K562 (cell line): Measurements from ENCODE around the gene PEDS1. TPM values are rescaled to one million over a fixed set of nuclear protein-coding genes. Genes with fewer than 3 reads are reported as not detected.

Experiments
- ADNP ChIP-seq: fragments of 200-800 bp; sonication (Bioruptor generic); IDR thresholded peaks from 2 replicates; pipeline ENCODE4 v1.6.1; 2016; ENCODE audit warnings: missing genetic modification characterization, missing compliant biosample characterization
- ARID2 ChIP-seq: fragments of 450-650 bp; IDR thresholded peaks from 2 replicates; pipeline ENCODE4 v1.6.1; 2017; ENCODE audit warnings: antibody characterized with exemption, mild to moderate bottlenecking
- GATA2 ChIP-seq: sonication (generic); formaldehyde crosslinking; IDR thresholded peaks from 2 replicates; pipeline ENCODE4 v1.4.0; 2020; ENCODE audit warnings: mild to moderate bottlenecking, missing genetic modification reagents
- L3MBTL2 ChIP-seq: fragments of 450-650 bp; IDR thresholded peaks from 2 replicates; pipeline ENCODE4 v1.6.1; 2016; ENCODE audit warnings: mild to moderate bottlenecking, moderate library complexity
- NR2C1 ChIP-seq, 2 experiments: fragments of 450-650 bp; IDR thresholded peaks; 2 replicates each; pipeline ENCODE4 v1.6.1; 2017; ENCODE audit warnings: mild to moderate bottlenecking in 2 of 2, antibody characterized with exemption in 1 of 2, inconsistent platforms in 1 of 2, missing compliant biosample characterization in 1 of 2, missing genetic modification characterization in 1 of 2
- TAF1 ChIP-seq: IDR thresholded peaks from 2 replicates; pipeline ENCODE4 v1.6.1; 2011; ENCODE audit warnings: mild to moderate bottlenecking, low read length, moderate library complexity; ENCODE audit not compliant: insufficient read depth, control insufficient read depth, severe bottlenecking; ENCODE audit errors: extremely low read depth
- TGIF2 ChIP-seq: sonication (generic); formaldehyde crosslinking; IDR thresholded peaks from 2 replicates; pipeline ENCODE4 v1.8.1; 2022; ENCODE audit warnings: mild to moderate bottlenecking, missing genetic modification reagents, moderate library complexity
- polyA plus RNA-seq, 8 experiments: library from polyadenylated mRNA; depleted of rRNA in 4 of 8; stranded (reverse) in 5 of 8; unstranded in 3 of 8; fragments of >200 nt; fragmentation: Nextera tagmentation in 2 of 8; fragmentation: Illumina TruSeq in 1 of 8; extraction: Ambion mirVana in 2 of 8; extraction: Trizol in 1 of 8; gene quantifications; 2 replicates each; pipeline versions ENCODE4 v1.2.1 to v1.2.3, GENCODE V29; 2011 to 2014; ENCODE audit warnings: inconsistent platforms in 1 of 8, missing spikeins in 1 of 8
- total RNA-seq, 7 experiments: library from RNA; depleted of rRNA in 6 of 7; stranded (reverse); fragments of >200 nt in 6 of 7; fragmentation: Illumina TruSeq in 2 of 7; extraction: Trizol in 2 of 7; gene quantifications; 2 replicates each; pipeline versions ENCODE4 v1.2.1 to v1.2.3, GENCODE V29; 2011 to 2021; ENCODE audit warnings: low replicate concordance in 1 of 7
- TF ChIP-seq, protein P1 (sequence below): fragments of 450-650 bp; IDR thresholded peaks from 2 replicates; pipeline ENCODE4 v1.6.1; 2017; ENCODE audit warnings: antibody characterized with exemption, mild to moderate bottlenecking
- TF ChIP-seq, protein P2 (sequence below): fragments of 450-650 bp; IDR thresholded peaks from 2 replicates; pipeline ENCODE4 v1.6.1; 2016; ENCODE audit warnings: mild to moderate bottlenecking, moderate library complexity

Gene PEDS1
- total and polyA plus RNA-seq, 9 of the 15 experiments (the other 6 are each of a cell fraction or from before 2014, with no cell fraction given) = 2.9 to 38.5 (median 24.2) TPM

DNA sequence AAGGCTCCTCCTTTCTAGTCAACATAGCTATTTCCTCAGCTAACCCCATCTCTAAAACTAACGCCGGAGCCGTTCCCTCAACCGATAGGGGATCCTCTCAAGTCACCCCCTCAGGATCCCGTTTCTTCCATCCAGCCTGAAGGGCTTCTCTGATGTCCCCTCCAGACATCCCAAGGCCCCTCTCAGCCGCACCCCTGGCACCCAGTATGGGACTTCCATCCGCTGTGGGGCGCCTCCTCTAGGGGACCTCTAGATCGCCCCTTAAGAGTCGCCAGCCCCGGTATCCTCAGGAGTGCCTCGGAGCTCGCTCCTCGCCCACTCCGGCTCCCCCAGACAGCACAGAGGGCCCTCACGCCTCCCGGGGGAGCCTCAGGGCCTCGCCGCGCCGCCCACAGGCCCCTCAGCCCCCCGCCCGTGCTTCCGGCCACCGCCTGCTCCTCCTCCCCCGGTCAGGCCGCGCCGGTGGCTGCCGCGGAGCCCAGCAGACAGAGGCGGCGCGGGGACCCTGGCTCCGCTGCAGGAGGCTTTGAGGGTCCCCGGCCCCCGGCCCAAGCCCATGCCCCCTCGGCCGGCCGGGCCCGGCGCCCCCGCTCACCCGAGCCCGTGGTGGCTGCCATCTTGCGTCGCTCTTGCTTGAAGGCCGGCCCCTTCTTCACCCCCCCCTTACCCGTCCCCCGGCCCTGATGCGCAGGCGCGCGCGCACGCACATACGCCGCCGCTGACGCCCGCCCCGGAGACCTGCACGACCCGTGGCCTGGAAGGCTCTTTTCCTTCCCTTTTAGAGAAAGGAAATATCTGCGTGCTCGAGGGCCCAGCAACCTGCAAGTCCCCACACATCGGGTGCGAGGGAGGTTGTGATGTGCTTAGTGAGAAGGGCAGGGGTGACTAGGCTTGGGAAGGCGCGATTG is 40.8 kb downstream of the PEDS1 start, which contains the start of gene UBE2V1 (continued):
- TF ChIP-seq TGIF2 (CRISPR knock-in tag) = no peak; the same call in 1 of the 2 replicates
- TF ChIP-seq L3MBTL2 = peak; percentile 83
- TF ChIP-seq, protein P1, sequence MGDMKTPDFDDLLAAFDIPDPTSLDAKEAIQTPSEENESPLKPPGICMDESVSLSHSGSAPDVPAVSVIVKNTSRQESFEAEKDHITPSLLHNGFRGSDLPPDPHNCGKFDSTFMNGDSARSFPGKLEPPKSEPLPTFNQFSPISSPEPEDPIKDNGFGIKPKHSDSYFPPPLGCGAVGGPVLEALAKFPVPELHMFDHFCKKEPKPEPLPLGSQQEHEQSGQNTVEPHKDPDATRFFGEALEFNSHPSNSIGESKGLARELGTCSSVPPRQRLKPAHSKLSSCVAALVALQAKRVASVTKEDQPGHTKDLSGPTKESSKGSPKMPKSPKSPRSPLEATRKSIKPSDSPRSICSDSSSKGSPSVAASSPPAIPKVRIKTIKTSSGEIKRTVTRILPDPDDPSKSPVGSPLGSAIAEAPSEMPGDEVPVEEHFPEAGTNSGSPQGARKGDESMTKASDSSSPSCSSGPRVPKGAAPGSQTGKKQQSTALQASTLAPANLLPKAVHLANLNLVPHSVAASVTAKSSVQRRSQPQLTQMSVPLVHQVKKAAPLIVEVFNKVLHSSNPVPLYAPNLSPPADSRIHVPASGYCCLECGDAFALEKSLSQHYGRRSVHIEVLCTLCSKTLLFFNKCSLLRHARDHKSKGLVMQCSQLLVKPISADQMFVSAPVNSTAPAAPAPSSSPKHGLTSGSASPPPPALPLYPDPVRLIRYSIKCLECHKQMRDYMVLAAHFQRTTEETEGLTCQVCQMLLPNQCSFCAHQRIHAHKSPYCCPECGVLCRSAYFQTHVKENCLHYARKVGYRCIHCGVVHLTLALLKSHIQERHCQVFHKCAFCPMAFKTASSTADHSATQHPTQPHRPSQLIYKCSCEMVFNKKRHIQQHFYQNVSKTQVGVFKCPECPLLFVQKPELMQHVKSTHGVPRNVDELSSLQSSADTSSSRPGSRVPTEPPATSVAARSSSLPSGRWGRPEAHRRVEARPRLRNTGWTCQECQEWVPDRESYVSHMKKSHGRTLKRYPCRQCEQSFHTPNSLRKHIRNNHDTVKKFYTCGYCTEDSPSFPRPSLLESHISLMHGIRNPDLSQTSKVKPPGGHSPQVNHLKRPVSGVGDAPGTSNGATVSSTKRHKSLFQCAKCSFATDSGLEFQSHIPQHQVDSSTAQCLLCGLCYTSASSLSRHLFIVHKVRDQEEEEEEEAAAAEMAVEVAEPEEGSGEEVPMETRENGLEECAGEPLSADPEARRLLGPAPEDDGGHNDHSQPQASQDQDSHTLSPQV = 0 out of 2 replicates have a peak, but pooled peaks have one; percentile 14
- no peak for TF ChIP-seq ADNP
- 0 out of 2 replicates have a peak, but pooled peaks have one; percentile 24 for TF ChIP-seq ARID2
- TF ChIP-seq GATA2 (CRISPR knock-in tag) = no peak
- TF ChIP-seq TAF1 = peak; percentile 89
- TF ChIP-seq NR2C1 (IDR thresholded peaks at IDR 0.05) = 0 out of 2 replicates have a peak, but pooled peaks have one; percentile 28
- peak; percentile 60 for TF ChIP-seq NR2C1 (tag; IDR thresholded peaks at IDR 0.05)
- TF ChIP-seq, protein P2, sequence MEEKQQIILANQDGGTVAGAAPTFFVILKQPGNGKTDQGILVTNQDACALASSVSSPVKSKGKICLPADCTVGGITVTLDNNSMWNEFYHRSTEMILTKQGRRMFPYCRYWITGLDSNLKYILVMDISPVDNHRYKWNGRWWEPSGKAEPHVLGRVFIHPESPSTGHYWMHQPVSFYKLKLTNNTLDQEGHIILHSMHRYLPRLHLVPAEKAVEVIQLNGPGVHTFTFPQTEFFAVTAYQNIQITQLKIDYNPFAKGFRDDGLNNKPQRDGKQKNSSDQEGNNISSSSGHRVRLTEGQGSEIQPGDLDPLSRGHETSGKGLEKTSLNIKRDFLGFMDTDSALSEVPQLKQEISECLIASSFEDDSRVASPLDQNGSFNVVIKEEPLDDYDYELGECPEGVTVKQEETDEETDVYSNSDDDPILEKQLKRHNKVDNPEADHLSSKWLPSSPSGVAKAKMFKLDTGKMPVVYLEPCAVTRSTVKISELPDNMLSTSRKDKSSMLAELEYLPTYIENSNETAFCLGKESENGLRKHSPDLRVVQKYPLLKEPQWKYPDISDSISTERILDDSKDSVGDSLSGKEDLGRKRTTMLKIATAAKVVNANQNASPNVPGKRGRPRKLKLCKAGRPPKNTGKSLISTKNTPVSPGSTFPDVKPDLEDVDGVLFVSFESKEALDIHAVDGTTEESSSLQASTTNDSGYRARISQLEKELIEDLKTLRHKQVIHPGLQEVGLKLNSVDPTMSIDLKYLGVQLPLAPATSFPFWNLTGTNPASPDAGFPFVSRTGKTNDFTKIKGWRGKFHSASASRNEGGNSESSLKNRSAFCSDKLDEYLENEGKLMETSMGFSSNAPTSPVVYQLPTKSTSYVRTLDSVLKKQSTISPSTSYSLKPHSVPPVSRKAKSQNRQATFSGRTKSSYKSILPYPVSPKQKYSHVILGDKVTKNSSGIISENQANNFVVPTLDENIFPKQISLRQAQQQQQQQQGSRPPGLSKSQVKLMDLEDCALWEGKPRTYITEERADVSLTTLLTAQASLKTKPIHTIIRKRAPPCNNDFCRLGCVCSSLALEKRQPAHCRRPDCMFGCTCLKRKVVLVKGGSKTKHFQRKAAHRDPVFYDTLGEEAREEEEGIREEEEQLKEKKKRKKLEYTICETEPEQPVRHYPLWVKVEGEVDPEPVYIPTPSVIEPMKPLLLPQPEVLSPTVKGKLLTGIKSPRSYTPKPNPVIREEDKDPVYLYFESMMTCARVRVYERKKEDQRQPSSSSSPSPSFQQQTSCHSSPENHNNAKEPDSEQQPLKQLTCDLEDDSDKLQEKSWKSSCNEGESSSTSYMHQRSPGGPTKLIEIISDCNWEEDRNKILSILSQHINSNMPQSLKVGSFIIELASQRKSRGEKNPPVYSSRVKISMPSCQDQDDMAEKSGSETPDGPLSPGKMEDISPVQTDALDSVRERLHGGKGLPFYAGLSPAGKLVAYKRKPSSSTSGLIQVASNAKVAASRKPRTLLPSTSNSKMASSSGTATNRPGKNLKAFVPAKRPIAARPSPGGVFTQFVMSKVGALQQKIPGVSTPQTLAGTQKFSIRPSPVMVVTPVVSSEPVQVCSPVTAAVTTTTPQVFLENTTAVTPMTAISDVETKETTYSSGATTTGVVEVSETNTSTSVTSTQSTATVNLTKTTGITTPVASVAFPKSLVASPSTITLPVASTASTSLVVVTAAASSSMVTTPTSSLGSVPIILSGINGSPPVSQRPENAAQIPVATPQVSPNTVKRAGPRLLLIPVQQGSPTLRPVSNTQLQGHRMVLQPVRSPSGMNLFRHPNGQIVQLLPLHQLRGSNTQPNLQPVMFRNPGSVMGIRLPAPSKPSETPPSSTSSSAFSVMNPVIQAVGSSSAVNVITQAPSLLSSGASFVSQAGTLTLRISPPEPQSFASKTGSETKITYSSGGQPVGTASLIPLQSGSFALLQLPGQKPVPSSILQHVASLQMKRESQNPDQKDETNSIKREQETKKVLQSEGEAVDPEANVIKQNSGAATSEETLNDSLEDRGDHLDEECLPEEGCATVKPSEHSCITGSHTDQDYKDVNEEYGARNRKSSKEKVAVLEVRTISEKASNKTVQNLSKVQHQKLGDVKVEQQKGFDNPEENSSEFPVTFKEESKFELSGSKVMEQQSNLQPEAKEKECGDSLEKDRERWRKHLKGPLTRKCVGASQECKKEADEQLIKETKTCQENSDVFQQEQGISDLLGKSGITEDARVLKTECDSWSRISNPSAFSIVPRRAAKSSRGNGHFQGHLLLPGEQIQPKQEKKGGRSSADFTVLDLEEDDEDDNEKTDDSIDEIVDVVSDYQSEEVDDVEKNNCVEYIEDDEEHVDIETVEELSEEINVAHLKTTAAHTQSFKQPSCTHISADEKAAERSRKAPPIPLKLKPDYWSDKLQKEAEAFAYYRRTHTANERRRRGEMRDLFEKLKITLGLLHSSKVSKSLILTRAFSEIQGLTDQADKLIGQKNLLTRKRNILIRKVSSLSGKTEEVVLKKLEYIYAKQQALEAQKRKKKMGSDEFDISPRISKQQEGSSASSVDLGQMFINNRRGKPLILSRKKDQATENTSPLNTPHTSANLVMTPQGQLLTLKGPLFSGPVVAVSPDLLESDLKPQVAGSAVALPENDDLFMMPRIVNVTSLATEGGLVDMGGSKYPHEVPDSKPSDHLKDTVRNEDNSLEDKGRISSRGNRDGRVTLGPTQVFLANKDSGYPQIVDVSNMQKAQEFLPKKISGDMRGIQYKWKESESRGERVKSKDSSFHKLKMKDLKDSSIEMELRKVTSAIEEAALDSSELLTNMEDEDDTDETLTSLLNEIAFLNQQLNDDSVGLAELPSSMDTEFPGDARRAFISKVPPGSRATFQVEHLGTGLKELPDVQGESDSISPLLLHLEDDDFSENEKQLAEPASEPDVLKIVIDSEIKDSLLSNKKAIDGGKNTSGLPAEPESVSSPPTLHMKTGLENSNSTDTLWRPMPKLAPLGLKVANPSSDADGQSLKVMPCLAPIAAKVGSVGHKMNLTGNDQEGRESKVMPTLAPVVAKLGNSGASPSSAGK = peak; percentile 74
